Measurements from ENCODE around the gene GFOD2.
A peak's percentile ranks its signal among the peaks of the same experiment; 100 is the strongest.

The GFOD2 gene

GRCh38 chr16:67661101-67661761 lies 57.9 kb downstream of the GFOD2 start (continued):
- TF ChIP-seq CREB5 (CRISPR knock-in tag; IDR thresholded peaks at IDR 0.05; ENCODE audit: low read depth), result no peak
- no peak for TF ChIP-seq PATZ1 (CRISPR knock-in tag; IDR thresholded peaks at IDR 0.05; ENCODE audit: borderline replicate concordance)
- TF ChIP-seq TOX (CRISPR knock-in tag; IDR thresholded peaks at IDR 0.05; ENCODE audit: borderline replicate concordance), result no peak
- no peak for TF ChIP-seq ESRRG (CRISPR knock-in tag; IDR thresholded peaks at IDR 0.05)
- no peak for TF ChIP-seq ISL1 (CRISPR knock-in tag; IDR thresholded peaks at IDR 0.05)
- TF ChIP-seq PPARA (CRISPR knock-in tag; IDR thresholded peaks at IDR 0.05; ENCODE audit: borderline replicate concordance), result no peak
- TF ChIP-seq POU6F1 (CRISPR knock-in tag; IDR thresholded peaks at IDR 0.05; ENCODE audit: borderline replicate concordance, low read depth), result no peak
- TF ChIP-seq RARB (CRISPR knock-in tag; IDR thresholded peaks at IDR 0.05), result no peak
- no peak for TF ChIP-seq GLIS3 (CRISPR knock-in tag; IDR thresholded peaks at IDR 0.05)
- no peak for TF ChIP-seq TCF4 (CRISPR knock-in tag; IDR thresholded peaks at IDR 0.05; ENCODE audit: borderline replicate concordance)

- TF ChIP-seq RARB (CRISPR knock-in tag; IDR thresholded peaks at IDR 0.05), result no peak
- TF ChIP-seq ARNTL (CRISPR knock-in tag; IDR thresholded peaks at IDR 0.05; ENCODE audit: borderline replicate concordance, low read depth), result no peak
- no peak for TF ChIP-seq ESRRG (CRISPR knock-in tag; IDR thresholded peaks at IDR 0.05)
- no peak for TF ChIP-seq POU6F1 (CRISPR knock-in tag; IDR thresholded peaks at IDR 0.05; ENCODE audit: borderline replicate concordance, low read depth)
- TF ChIP-seq PPARA (CRISPR knock-in tag; IDR thresholded peaks at IDR 0.05; ENCODE audit: borderline replicate concordance), result no peak
- TF ChIP-seq OSR1 (CRISPR knock-in tag; IDR thresholded peaks at IDR 0.05), result no peak
- ATAC-seq, result peak; percentile 82
Observed at GRCh38 chr16:67660564-67661028, 58.5 kb downstream of the GFOD2 start, which contains the start of gene PARD6A. TSS of gene PARD6A (plus strand) at chr16:67660960. CDS start at chr16:67661039, 79 bp downstream.

GRCh38 chr16:67659675-67660563 lies 59.2 kb downstream of the GFOD2 start, which contains the start of gene ACD:
TSS of gene ACD (minus strand) at chr16:67660260. CDS start at chr16:67660220, 40 bp downstream.
- ATAC-seq, result peak; percentile 77
- TF ChIP-seq CREB5 (CRISPR knock-in tag; IDR thresholded peaks at IDR 0.05; ENCODE audit: low read depth) (no peak), TOX (CRISPR knock-in tag; IDR thresholded peaks at IDR 0.05; ENCODE audit: borderline replicate concordance) (no peak), ZFP30 (CRISPR knock-in tag; IDR thresholded peaks at IDR 0.05) (no peak), POU6F1 (CRISPR knock-in tag; IDR thresholded peaks at IDR 0.05; ENCODE audit: borderline replicate concordance, low read depth) (no peak)

Measured in SK-N-SH treated with all-trans-retinoic acid at 6 μM for 48 hours (cell line).